H1 (cell line): ENCODE data around the gene PCCA. TPM values are rescaled to one million over a fixed set of nuclear protein-coding genes. Genes with fewer than 3 reads are reported as not detected.
A peak's percentile ranks its signal among the peaks of the same experiment; 100 is the strongest.

Source experiments
- CTCF ChIA-PET: fragments of 300-600 bp; sonication (Branson Sonifier 250); formaldehyde crosslinking; loops from one replicate; lab custom pipeline; 2021; ENCODE audit not compliant: partially characterized antibody; lab: Charles Lee
- POLR2A ChIA-PET: fragments of 300-600 bp; sonication (Branson Sonifier 250); formaldehyde crosslinking; loops from one replicate; lab custom pipeline; 2021; ENCODE audit warnings: inconsistent platforms; ENCODE audit not compliant: partially characterized antibody; lab: Charles Lee
- DNase-seq, 2 experiments: peaks; one replicate each; pipeline versions ENCODE4 v3.0.0 to v3.0.0-alpha.2; 2010 to 2022; ENCODE audit warnings: low spot score in 2 of 2, low read depth in 1 of 2, mixed read lengths in 1 of 2
- FAIRE-seq: peaks from 2 replicates; lab custom pipeline; 2011; peaks lifted over from hg19 to GRCh38; lab: Jason Lieb, UNC
- H2AFZ ChIP-seq: 2 replicates; pipeline ENCODE4 v1.8.1; 2012; ENCODE audit warnings: low read length, inconsistent platforms
- H2AK5ac ChIP-seq: 2 replicates; pipeline ENCODE4 v1.6.1; 2013; ENCODE audit warnings: low read depth, low read length
- H2BK120ac ChIP-seq: replicated peaks from 2 replicates; pipeline ENCODE3; 2013; ENCODE audit warnings: low read depth, low read length, inconsistent platforms
- H2BK12ac ChIP-seq: 2 replicates; pipeline ENCODE4 v1.6.1; 2013; ENCODE audit warnings: low read depth, low read length
- H2BK15ac ChIP-seq: 2 replicates; pipeline ENCODE4 v1.6.1; 2013; ENCODE audit warnings: low read length
- H2BK20ac ChIP-seq: 2 replicates; pipeline ENCODE4 v1.6.1; 2013; ENCODE audit warnings: low read length
- H2BK5ac ChIP-seq: 2 replicates; pipeline ENCODE4 v1.6.1; 2013; ENCODE audit warnings: low read depth, low read length
- H3K14ac ChIP-seq: 2 replicates; pipeline ENCODE4 v1.6.1; 2013; ENCODE audit warnings: inconsistent platforms; ENCODE audit not compliant: insufficient read length
- H3K18ac ChIP-seq: 2 replicates; pipeline ENCODE4 v1.6.1; 2013; ENCODE audit warnings: low read length; ENCODE audit errors: extremely low read depth
- H3K23ac ChIP-seq: 2 replicates; pipeline ENCODE4 v1.6.1; 2013; ENCODE audit warnings: inconsistent platforms; ENCODE audit not compliant: insufficient read length
- H3K23me2 ChIP-seq: 2 replicates; pipeline ENCODE4 v1.6.1; 2013; ENCODE audit warnings: low read depth, low read length
- H3K27ac ChIP-seq: 2 replicates; pipeline ENCODE4 v1.6.1; 2011; ENCODE audit warnings: low read depth, low read length, inconsistent platforms
- H3K27me3 ChIP-seq, 4 experiments: replicated peaks in 1 of 4; 1 replicate in 1 of 4; 2 replicates in 3 of 4; pipeline versions ENCODE4 v1.6.1 to v1.8.1; 2011 to 2013; ENCODE audit warnings: low read length in 3 of 4, mild to moderate bottlenecking in 3 of 4, inconsistent platforms in 2 of 4, mixed read lengths in 2 of 4, moderate library complexity in 1 of 4; ENCODE audit not compliant: control insufficient read depth in 3 of 4, insufficient read depth in 3 of 4; ENCODE audit errors: extremely low read depth in 1 of 4
- H3K36me3 ChIP-seq, 4 experiments: 2 replicates each; pipeline versions ENCODE4 v1.6.1 to v1.8.1; 2011 to 2013; ENCODE audit warnings: mild to moderate bottlenecking in 4 of 4, low read length in 3 of 4, moderate library complexity in 2 of 4, control low read depth in 1 of 4, inconsistent platforms in 1 of 4; ENCODE audit not compliant: insufficient read depth in 4 of 4, control insufficient read depth in 2 of 4
- H3K4ac ChIP-seq: replicated peaks from 2 replicates; pipeline ENCODE3; 2013; ENCODE audit warnings: low read length, low read depth, mixed read lengths, inconsistent platforms; ENCODE audit not compliant: insufficient read length
- H3K4me1 ChIP-seq, 4 experiments: replicated peaks in 1 of 4; 1 replicate in 1 of 4; 2 replicates in 3 of 4; pipeline versions ENCODE4 v1.6.1 to v1.8.1; 2011 to 2013; ENCODE audit warnings: low read length in 3 of 4, inconsistent platforms in 2 of 4, mixed read lengths in 1 of 4; ENCODE audit not compliant: insufficient read depth in 4 of 4, control insufficient read depth in 3 of 4
- H3K4me2 ChIP-seq, 2 experiments: 2 replicates each; pipeline versions ENCODE4 v1.6.1 to v1.8.1; 2011 to 2013; ENCODE audit warnings: low read depth in 2 of 2, low read length in 2 of 2, control low read depth in 1 of 2, inconsistent platforms in 1 of 2, mild to moderate bottlenecking in 1 of 2; ENCODE audit not compliant: insufficient read depth in 1 of 2
- H3K4me3 ChIP-seq, 4 experiments: fragments of 200-600, 300-600 bp in 1 of 4; sonication (generic), shearing (Covaris generic), sonication (Bioruptor Twin) in 1 of 4; 2 replicates each; pipeline versions ENCODE4 v1.5.1 to v1.8.1; 2011 to 2016; ENCODE audit warnings: low read length in 4 of 4, low read depth in 3 of 4, control low read depth in 2 of 4, inconsistent platforms in 2 of 4, mild to moderate bottlenecking in 2 of 4, mixed read lengths in 1 of 4, moderate library complexity in 1 of 4; ENCODE audit not compliant: insufficient read depth in 2 of 4; ENCODE audit errors: extremely low read depth in 1 of 4
- H3K56ac ChIP-seq: replicated peaks from 2 replicates; pipeline ENCODE3; 2013; ENCODE audit warnings: low read depth, mild to moderate bottlenecking, mixed read lengths, low read length, inconsistent platforms; ENCODE audit not compliant: insufficient read length
- H3K79me1 ChIP-seq: 2 replicates; pipeline ENCODE4 v1.6.1; 2013; ENCODE audit warnings: low read depth, low read length, control low read depth
- H3K79me2 ChIP-seq, 2 experiments: 2 replicates each; pipeline versions ENCODE4 v1.6.1 to v1.8.1; 2012 to 2013; ENCODE audit warnings: low read length in 2 of 2, mild to moderate bottlenecking in 2 of 2, inconsistent platforms in 1 of 2; ENCODE audit not compliant: insufficient read depth in 2 of 2, control insufficient read depth in 1 of 2
- H3K9ac ChIP-seq, 4 experiments: replicated peaks in 1 of 4; 1 replicate in 1 of 4; 2 replicates in 3 of 4; pipeline versions ENCODE4 v1.6.1 to v1.8.1; 2011 to 2013; ENCODE audit warnings: low read depth in 3 of 4, low read length in 3 of 4, control low read depth in 2 of 4, mild to moderate bottlenecking in 2 of 4, moderate library complexity in 2 of 4, inconsistent platforms in 1 of 4; ENCODE audit errors: extremely low read depth in 1 of 4
- H3K9me3 ChIP-seq, 2 experiments: 2 replicates each; pipeline versions ENCODE4 v1.6.1 to v1.8.1; 2012 to 2013; ENCODE audit warnings: mild to moderate bottlenecking in 2 of 2, moderate library complexity in 2 of 2, control low read depth in 1 of 2, inconsistent platforms in 1 of 2, low read depth in 1 of 2, low read length in 1 of 2, mixed read lengths in 1 of 2; ENCODE audit not compliant: insufficient read depth in 2 of 2
- H4K20me1 ChIP-seq, 2 experiments: replicated peaks in 1 of 2; 2 replicates each; pipeline versions ENCODE3 to v1.8.1; 2011 to 2013; ENCODE audit warnings: inconsistent platforms in 2 of 2, low read length in 2 of 2, mild to moderate bottlenecking in 1 of 2; ENCODE audit not compliant: insufficient read depth in 2 of 2, control insufficient read depth in 1 of 2
- H4K5ac ChIP-seq: 2 replicates; pipeline ENCODE4 v1.6.1; 2013; ENCODE audit warnings: low read length, low read depth, mixed read lengths, inconsistent platforms; ENCODE audit not compliant: insufficient read length
- H4K8ac ChIP-seq: 2 replicates; pipeline ENCODE4 v1.8.0; 2013; ENCODE audit warnings: mild to moderate bottlenecking, moderate library complexity, low read length, inconsistent platforms; ENCODE audit not compliant: insufficient read depth; ENCODE audit errors: extremely low read depth
- H4K91ac ChIP-seq: replicated peaks from 2 replicates; pipeline ENCODE3; 2013; ENCODE audit warnings: low read length, mixed read lengths, inconsistent platforms; ENCODE audit not compliant: insufficient read length
- CBX5 ChIP-seq: fragments of 300-800, 300-1000 bp; sonication (generic); IDR thresholded peaks from 2 replicates; pipeline ENCODE4 v1.7.1; 2016; ENCODE audit warnings: antibody characterized with exemption, low read length, low read depth
- CTBP2 ChIP-seq: IDR thresholded peaks from 2 replicates; pipeline ENCODE4 v1.7.0; 2011; ENCODE audit warnings: borderline replicate concordance, mild to moderate bottlenecking, moderate library complexity, mixed read lengths, low read length; ENCODE audit not compliant: insufficient read depth, insufficient read length
- EP300 ChIP-seq, 2 experiments: IDR thresholded peaks; 1 replicate in 1 of 2; 2 replicates in 1 of 2; pipeline ENCODE4 v1.6.1; 2011 to 2012; ENCODE audit warnings: low read depth in 2 of 2, low read length in 2 of 2, mild to moderate bottlenecking in 2 of 2, borderline replicate concordance in 1 of 2, inconsistent platforms in 1 of 2, moderate library complexity in 1 of 2
- RAD21 ChIP-seq, 2 experiments: IDR thresholded peaks in 1 of 2; conservative IDR thresholded peaks in 1 of 2; 2 replicates each; pipeline ENCODE4 v1.6.1; 2011; ENCODE audit warnings: low read depth in 2 of 2, low read length in 2 of 2, improper control_type of control experiment in 1 of 2, inconsistent platforms in 1 of 2, mild to moderate bottlenecking in 1 of 2, moderate library complexity in 1 of 2
- SP1 ChIP-seq: IDR thresholded peaks from 2 replicates; pipeline ENCODE4 v1.6.1; 2011; ENCODE audit warnings: low read depth, low read length
- WGBS, 2 experiments: shearing (Covaris generic) in 1 of 2; methylation state at CpG; one replicate each; pipeline versions ENCODE4 v1.1.6 to v1.1.7; 2013 to 2015; ENCODE audit warnings: low lambda C conversion rate in 2 of 2, mixed read lengths in 2 of 2, inconsistent platforms in 1 of 2, low coverage in 1 of 2, missing lambda C conversion rate in 1 of 2; ENCODE audit not compliant: insufficient replicate concordance in 2 of 2, insufficient coverage in 1 of 2, insufficient read length in 1 of 2; ENCODE audit errors: extremely low coverage in 1 of 2, missing lambda C conversion rate in 1 of 2; 5-methylcytosine and 5-hydroxymethylcytosine counted together
- polyA plus RNA-seq, 7 experiments: library from polyadenylated mRNA; depleted of rRNA in 3 of 7; stranded (reverse) in 5 of 7; unstranded in 2 of 7; fragments of >200 nt in 5 of 7; fragments of 200-250 nt in 2 of 7; gene quantifications; 1 replicate in 5 of 7; 2 replicates in 1 of 7; 4 replicates in 1 of 7; pipeline versions ENCODE4 v1.2.1 to v1.2.3, GENCODE V29; 2011 to 2013; ENCODE audit warnings: missing spikeins in 2 of 7, mixed read lengths in 2 of 7
- total RNA-seq: library from RNA; stranded (reverse); fragmentation: NEBNext Ultra II Directional; extraction: Animal tissue kit (Norgen Biotek cat#: 25700); gene quantifications from 2 replicates; pipeline ENCODE4 v1.2.1, GENCODE V29; 2021
- TF ChIP-seq, protein P1 (sequence below): IDR thresholded peaks from 2 replicates; pipeline ENCODE4 v1.6.1; 2012; ENCODE audit warnings: inconsistent platforms

The PCCA gene
- total and polyA plus RNA-seq, 2 of the 8 experiments (the other 6 are each of a cell fraction or from before 2014, with no cell fraction given), result 18.4 to 49.8 TPM

DNA sequence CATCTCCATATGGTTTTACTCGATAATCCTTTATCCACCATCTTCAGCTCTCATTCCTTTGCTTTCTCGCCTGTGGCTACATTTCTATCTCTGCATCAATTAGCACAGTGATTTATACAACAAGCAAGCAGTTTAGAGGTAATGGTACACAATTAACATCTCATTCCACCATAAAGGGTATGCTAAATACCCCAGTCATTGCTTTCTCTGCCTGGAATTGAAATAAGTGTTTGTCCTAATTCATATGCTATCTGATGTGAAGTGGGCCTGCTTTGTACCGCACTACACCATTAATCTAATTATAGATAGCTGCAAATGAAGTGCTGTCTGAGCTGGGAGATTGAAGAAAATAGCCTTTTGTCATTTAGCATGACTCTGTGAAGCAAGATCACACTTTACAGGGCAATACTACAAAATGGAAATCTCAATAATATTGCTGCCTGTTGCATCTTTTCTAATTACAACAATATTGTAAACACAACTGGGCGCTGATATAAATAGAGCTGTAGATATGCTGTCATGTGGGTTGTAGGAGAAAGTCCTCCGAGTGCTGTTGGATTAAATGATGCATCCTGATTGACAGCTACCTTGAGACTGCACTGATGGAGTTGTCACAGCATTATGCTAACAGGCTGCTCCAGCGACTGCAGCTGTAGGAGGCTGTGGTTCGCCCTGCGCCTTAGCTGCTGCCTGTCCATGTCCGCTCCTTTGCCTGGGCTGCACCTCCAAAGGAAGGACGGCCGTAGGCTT lies 421.5 kb downstream of the PCCA start:
- no peaks in the 10 kb centered on the region for H3K23me2 ChIP-seq
- no peaks in the 10 kb centered on the region for H3K79me1 ChIP-seq
- peak; percentile 84 for FAIRE-seq
- H3K4ac ChIP-seq, result peak overlapping the region; percentile 45
- peak overlapping the region; percentile 30 to 41; a peak in 3 of 4 replicates for H3K4me2 ChIP-seq
- peak overlapping the region; percentile 55; the same call in 1 of the 2 replicates for H2BK12ac ChIP-seq
- ChIA-PET POLR2A (interaction anchor here (0.6 to 1.6 kb wide), 8 partner anchors 11 to 904 kb away, joined by 3 to 8 read pairs (median 4); partner anchors contain the start of gene CLYBL), CTCF (interaction anchor here (0.6 to 5.0 kb wide), 13 partner anchors 8 to 895 kb away, joined by 3 to 16 read pairs (median 4); no protein-coding TSS in a partner anchor)
- H3K36me3 ChIP-seq, result no peaks in the 10 kb centered on the region
- 27% methylated on average over 11 of the region's 11 CpGs; no CpG with 5 or more reads in 1 of the 2 experiments for WGBS, 2 experiments
- H3K9me3 ChIP-seq, result no peaks in the 10 kb centered on the region
- no peak overlapping the region for H2AFZ ChIP-seq
- H3K27me3 ChIP-seq, result no peaks in the 10 kb centered on the region
- H3K18ac ChIP-seq, result peak overlapping the region; percentile 72
- H4K8ac ChIP-seq, result no peak overlapping the region
- peak overlapping the region; percentile 79 for H4K5ac ChIP-seq
- no peak overlapping the region for H3K9ac ChIP-seq
- peak overlapping the region; percentile 8 for H2BK120ac ChIP-seq
- peak overlapping the region; percentile 94 for H2BK5ac ChIP-seq
- H2BK20ac ChIP-seq, result peak overlapping the region; percentile 5; the same call in 1 of the 2 replicates
- peaks cover 0 to 35% (median 24%) of the 10 kb centered on the region in 4 experiments; a peak in 6 of 7 replicates for H3K4me1 ChIP-seq
- H3K4me3 ChIP-seq, result peak overlapping the region in 1 of 4 experiments; percentile 3; a peak in 1 of 8 replicates
- H3K14ac ChIP-seq, result no peak overlapping the region
- H3K56ac ChIP-seq, result no peak overlapping the region
- H3K79me2 ChIP-seq, result no peaks in the 10 kb centered on the region
- no peaks in the 10 kb centered on the region for H4K20me1 ChIP-seq
- H2BK15ac ChIP-seq, result no peak overlapping the region
- H4K91ac ChIP-seq, result peak overlapping the region; percentile 88
- peak overlapping the region; percentile 7; the same call in 1 of the 2 replicates for H3K27ac ChIP-seq
- H3K23ac ChIP-seq, result no peak overlapping the region
- no peak for DNase-seq
- peak overlapping the region; percentile 3; the same call in 1 of the 2 replicates for H2AK5ac ChIP-seq
- TF ChIP-seq RAD21 (IDR thresholded peaks at IDR 0.05 in 1 of 2, conservative IDR thresholded peaks at IDR 0.05 in 1 of 2; ENCODE audit: low read depth in 2 of 2, low read length in 2 of 2), result 0 out of 4 replicates have a peak, but pooled peaks of 1 of the 2 experiments have one; percentile 0
- no peak for TF ChIP-seq CBX5
- 0 out of 3 replicates have a peak, but pooled peaks of 1 of the 2 experiments have one; percentile 19 for TF ChIP-seq EP300 (IDR thresholded peaks at IDR 0.05; ENCODE audit: borderline replicate concordance in 1 of 2, low read depth in 2 of 2, low read length in 2 of 2)
- no peak for TF ChIP-seq CTBP2
- TF ChIP-seq, protein P1, sequence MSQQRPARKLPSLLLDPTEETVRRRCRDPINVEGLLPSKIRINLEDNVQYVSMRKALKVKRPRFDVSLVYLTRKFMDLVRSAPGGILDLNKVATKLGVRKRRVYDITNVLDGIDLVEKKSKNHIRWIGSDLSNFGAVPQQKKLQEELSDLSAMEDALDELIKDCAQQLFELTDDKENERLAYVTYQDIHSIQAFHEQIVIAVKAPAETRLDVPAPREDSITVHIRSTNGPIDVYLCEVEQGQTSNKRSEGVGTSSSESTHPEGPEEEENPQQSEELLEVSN, result no peak
- 0 out of 2 replicates have a peak, but pooled peaks have one; percentile 39 for TF ChIP-seq SP1
